ENCODE results near the gene ZNF527.
"Not testable (repeated sequence)": the region's sequence is repeated elsewhere in the genome, so short reads cannot be mapped to it uniquely, and the experiment has no call there.

Gene ZNF527

DNA sequence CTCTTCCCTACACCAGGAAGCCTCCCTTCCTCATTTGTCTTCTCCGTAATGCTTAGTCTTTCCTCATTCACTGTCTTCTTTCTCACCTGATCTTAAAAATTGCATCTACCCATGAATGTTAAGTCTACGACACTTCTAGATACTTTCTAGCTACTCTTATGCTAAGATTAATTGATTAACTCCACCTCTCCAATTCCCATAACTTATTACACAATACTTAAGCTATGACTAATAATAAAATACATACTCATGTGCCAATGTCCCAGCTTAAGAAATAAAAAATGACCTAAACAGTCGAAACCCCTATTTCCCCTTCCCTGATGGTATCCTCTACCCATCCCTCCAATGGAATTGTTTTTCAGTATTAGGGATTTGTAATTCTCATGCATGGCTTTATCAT is 22.8 kb upstream of the ZNF527 start:
- TF ChIP-seq ZFX (IDR thresholded peaks at IDR 0.05): no peak
- TF ChIP-seq, protein P1, sequence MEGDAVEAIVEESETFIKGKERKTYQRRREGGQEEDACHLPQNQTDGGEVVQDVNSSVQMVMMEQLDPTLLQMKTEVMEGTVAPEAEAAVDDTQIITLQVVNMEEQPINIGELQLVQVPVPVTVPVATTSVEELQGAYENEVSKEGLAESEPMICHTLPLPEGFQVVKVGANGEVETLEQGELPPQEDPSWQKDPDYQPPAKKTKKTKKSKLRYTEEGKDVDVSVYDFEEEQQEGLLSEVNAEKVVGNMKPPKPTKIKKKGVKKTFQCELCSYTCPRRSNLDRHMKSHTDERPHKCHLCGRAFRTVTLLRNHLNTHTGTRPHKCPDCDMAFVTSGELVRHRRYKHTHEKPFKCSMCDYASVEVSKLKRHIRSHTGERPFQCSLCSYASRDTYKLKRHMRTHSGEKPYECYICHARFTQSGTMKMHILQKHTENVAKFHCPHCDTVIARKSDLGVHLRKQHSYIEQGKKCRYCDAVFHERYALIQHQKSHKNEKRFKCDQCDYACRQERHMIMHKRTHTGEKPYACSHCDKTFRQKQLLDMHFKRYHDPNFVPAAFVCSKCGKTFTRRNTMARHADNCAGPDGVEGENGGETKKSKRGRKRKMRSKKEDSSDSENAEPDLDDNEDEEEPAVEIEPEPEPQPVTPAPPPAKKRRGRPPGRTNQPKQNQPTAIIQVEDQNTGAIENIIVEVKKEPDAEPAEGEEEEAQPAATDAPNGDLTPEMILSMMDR (conservative IDR thresholded peaks at IDR 0.05): no peak
- no peak overlapping the region for H3K27ac ChIP-seq

DNA sequence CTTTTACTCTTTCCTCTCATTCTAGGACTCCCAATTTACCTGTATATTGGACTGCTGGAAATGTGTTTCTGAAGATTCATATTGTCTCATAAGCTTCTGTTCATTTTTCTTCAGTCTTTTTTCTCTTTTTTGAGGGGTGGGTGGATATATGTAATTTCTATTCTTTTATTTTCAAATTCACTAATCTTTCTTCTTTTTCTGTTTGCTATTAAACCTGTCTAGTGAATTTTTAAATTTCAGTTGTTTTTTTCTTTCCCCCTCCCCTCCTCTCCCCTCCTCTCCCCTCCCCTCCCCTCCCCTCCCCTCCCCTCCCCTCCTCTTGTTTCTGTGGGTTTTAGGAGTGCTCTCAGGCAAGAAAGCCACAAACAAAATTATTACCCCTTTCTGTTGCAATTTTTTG is 16.9 kb upstream of the ZNF527 start:
- no peak for TF ChIP-seq ZFX (IDR thresholded peaks at IDR 0.05)
- TF ChIP-seq, protein P1 (conservative IDR thresholded peaks at IDR 0.05): no peak
- H3K27ac ChIP-seq: no peak overlapping the region

- no peak overlapping the region for H3K27ac ChIP-seq
- TF ChIP-seq, protein P1 (conservative IDR thresholded peaks at IDR 0.05): no peak
- TF ChIP-seq ZFX (IDR thresholded peaks at IDR 0.05): no peak
Observed at GRCh38 chr19:37355901-37356300, 15.0 kb upstream of the ZNF527 start.

DNA sequence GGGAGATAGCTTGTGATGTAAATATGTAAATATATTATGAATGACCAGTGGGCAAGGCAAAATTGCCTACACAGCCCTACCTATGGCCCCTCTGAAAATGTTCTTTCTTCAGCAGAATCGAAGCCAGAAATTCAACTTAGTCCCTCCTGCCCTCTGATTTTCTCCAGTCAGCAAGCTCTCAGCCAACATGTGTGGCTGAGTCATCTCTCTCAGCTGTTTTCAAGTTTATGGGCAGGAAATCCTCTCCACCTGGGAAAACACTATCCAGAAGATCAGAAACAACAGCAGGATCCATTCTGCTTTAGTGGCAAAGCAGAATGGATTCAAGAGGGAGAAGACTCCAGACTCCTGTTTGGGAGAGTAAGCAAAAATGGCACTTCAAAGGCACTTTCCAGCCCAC is 8.9 kb upstream of the ZNF527 start:
- TF ChIP-seq, protein P1 (conservative IDR thresholded peaks at IDR 0.05): no peak
- no peak for TF ChIP-seq ZFX (IDR thresholded peaks at IDR 0.05)
- no peak overlapping the region for H3K27ac ChIP-seq

DNA sequence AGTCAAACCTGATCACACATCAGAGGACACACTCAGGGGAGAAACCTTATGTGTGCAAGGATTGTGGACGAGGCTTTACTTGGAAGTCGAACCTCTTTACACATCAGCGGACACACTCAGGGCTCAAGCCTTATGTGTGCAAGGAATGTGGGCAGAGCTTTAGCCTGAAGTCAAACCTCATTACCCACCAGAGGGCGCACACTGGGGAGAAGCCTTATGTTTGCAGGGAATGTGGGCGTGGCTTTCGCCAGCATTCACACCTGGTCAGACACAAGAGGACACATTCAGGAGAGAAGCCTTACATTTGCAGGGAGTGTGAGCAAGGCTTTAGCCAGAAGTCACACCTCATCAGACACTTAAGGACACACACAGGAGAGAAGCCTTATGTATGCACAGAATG is 8.2 kb upstream of the ZNF527 start:
- TF ChIP-seq, protein P1 (conservative IDR thresholded peaks at IDR 0.05): no peak; the same call in 1 of the 2 replicates
- TF ChIP-seq ZFX (IDR thresholded peaks at IDR 0.05): no peak
- H3K27ac ChIP-seq: no peak overlapping the region

DNA sequence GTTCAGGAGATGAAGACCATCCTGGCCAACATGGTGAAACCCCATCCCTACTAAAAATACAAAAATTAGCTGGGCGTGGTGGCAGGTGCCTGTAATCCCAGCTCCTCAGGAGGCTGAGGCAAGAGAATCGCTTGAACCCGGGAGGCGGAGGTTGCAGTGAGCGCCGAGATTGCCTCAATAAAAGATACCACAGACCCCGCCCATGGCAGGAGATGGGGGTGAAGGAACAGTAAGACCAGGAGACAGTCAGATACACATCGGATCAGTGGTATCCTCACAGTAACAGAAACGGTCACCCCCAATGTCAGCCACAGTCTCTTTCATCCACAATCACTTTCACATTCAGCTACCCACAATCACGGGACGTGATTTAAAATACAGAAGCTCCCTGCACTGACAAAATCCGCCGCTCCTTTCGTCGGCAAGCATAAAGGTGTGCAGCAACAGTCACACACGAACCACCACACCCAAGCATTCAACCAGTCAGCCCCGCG is 466 bp upstream of the ZNF527 start:
- H3K27ac ChIP-seq: peak overlapping the region; percentile 81

DNA sequence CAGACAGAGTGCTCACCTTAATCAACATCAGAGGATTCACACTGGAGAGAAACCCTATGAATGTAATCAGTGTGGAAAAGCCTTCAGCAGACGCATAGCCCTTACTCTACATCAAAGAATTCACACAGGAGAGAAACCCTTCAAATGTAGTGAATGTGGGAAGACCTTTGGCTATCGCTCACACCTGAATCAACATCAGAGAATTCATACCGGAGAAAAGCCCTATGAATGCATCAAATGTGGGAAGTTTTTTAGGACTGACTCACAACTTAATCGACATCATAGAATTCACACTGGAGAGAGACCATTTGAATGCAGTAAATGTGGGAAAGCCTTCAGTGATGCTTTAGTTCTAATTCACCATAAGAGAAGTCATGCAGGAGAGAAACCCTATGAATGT is 18.3 kb downstream of the ZNF527 start:
- no peak for TF ChIP-seq ZFX (IDR thresholded peaks at IDR 0.05)
- TF ChIP-seq, protein P1 (conservative IDR thresholded peaks at IDR 0.05): no peak
- H3K27ac ChIP-seq: no peak overlapping the region

DNA sequence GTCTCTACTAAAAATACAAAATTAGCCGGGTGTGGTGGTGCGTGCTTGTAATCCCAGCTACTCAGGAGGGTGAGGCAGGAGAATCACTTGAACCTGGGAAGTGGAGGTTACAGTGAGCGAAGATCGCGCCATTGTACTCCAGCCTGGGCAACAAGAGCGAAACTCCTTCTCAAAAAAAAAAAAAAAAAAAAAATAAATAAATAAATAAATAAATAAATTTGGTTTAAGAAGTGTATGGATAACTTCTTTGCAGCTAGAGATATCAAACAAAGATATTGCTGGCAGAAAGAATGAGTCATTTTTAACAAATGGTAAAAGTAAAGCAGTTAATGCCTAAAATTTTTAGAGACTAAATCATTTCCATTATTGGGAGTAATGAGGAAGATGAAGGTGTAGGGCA is 20.5 kb downstream of the ZNF527 start:
- not testable (repeated sequence) for H3K27ac ChIP-seq

GRCh38 chr19:37401078-37401477 is 30.2 kb downstream of the ZNF527 start:
- TF ChIP-seq, protein P1 (conservative IDR thresholded peaks at IDR 0.05): no peak
- no peak for TF ChIP-seq ZFX (IDR thresholded peaks at IDR 0.05)

More at GRCh38 chr19:37401078-37401477, 30.2 kb downstream of the ZNF527 start:
- no peak overlapping the region for H3K27ac ChIP-seq

Data from C4-2B (cell line).